Neuronal stem cell (in vitro differentiated cells): ENCODE results near the gene TNS3.

Source experiments
- DNase-seq: peaks from one replicate; pipeline ENCODE4 v3.0.0-alpha.2; 2013; ENCODE audit warnings: low spot score
- H2AFZ ChIP-seq: one replicate; pipeline ENCODE4 v1.6.1; 2013; ENCODE audit warnings: mild to moderate bottlenecking, low read length, inconsistent platforms
- H2AK5ac ChIP-seq: 2 replicates; pipeline ENCODE4 v1.6.1; 2013; ENCODE audit warnings: low read depth, mild to moderate bottlenecking, inconsistent platforms, low read length, moderate library complexity, mixed read lengths
- H2BK120ac ChIP-seq: 2 replicates; pipeline ENCODE4 v1.6.1; 2013; ENCODE audit warnings: low read depth, mild to moderate bottlenecking, inconsistent platforms, low read length, moderate library complexity, mixed read lengths
- H2BK12ac ChIP-seq: one replicate; pipeline ENCODE4 v1.6.1; 2013; ENCODE audit warnings: low read length, inconsistent platforms
- H2BK15ac ChIP-seq: 2 replicates; pipeline ENCODE4 v1.6.1; 2013; ENCODE audit warnings: mild to moderate bottlenecking, low read length, inconsistent platforms, mixed read lengths
- H2BK5ac ChIP-seq: one replicate; pipeline ENCODE4 v1.6.1; 2013; ENCODE audit warnings: inconsistent platforms, mild to moderate bottlenecking, low read length, moderate library complexity
- H3K14ac ChIP-seq: one replicate; pipeline ENCODE4 v1.6.1; 2013; ENCODE audit warnings: low read length, inconsistent platforms
- H3K18ac ChIP-seq: 2 replicates; pipeline ENCODE4 v1.6.1; 2013; ENCODE audit warnings: low read length, inconsistent platforms
- H3K23ac ChIP-seq: 2 replicates; pipeline ENCODE4 v1.6.1; 2013; ENCODE audit warnings: low read depth, mild to moderate bottlenecking, mixed read lengths, low read length, inconsistent platforms; ENCODE audit not compliant: poor library complexity
- H3K27ac ChIP-seq: replicated peaks from 3 replicates; pipeline ENCODE4 v1.5.1; 2013; ENCODE audit warnings: low read length, inconsistent platforms
- H3K27me3 ChIP-seq, 3 experiments: 2 replicates each; pipeline ENCODE4 v1.6.1; 2013; ENCODE audit warnings: low read length in 3 of 3, mild to moderate bottlenecking in 2 of 3, inconsistent platforms in 1 of 3, low read depth in 1 of 3, mixed read lengths in 1 of 3, moderate library complexity in 1 of 3; ENCODE audit not compliant: control insufficient read depth in 3 of 3, insufficient read depth in 3 of 3
- H3K36me3 ChIP-seq, 2 donors: replicated peaks in 1 of 2; 2 replicates each; pipeline ENCODE4 v1.6.1; 2013; ENCODE audit warnings: low read length in 2 of 2; ENCODE audit not compliant: control insufficient read depth in 2 of 2, insufficient read depth in 2 of 2
- H3K4ac ChIP-seq: 2 replicates; pipeline ENCODE4 v1.6.1; 2013; ENCODE audit warnings: inconsistent platforms, mild to moderate bottlenecking, low read length, moderate library complexity
- H3K4me1 ChIP-seq, 2 donors: 1 replicate in 1 of 2; 2 replicates in 1 of 2; pipeline ENCODE4 v1.6.1; 2013; ENCODE audit warnings: low read length in 2 of 2, low read depth in 1 of 2; ENCODE audit not compliant: control insufficient read depth in 2 of 2, insufficient read depth in 1 of 2
- H3K4me2 ChIP-seq: one replicate; pipeline ENCODE4 v1.6.1; 2013; ENCODE audit warnings: mild to moderate bottlenecking, low read length, inconsistent platforms; ENCODE audit not compliant: insufficient read depth, poor library complexity, severe bottlenecking
- H3K4me3 ChIP-seq, 2 donors: 2 replicates each; pipeline ENCODE4 v1.5.1; 2013; ENCODE audit warnings: low read length in 2 of 2, mild to moderate bottlenecking in 2 of 2, inconsistent platforms in 1 of 2, moderate library complexity in 1 of 2
- H3K79me1 ChIP-seq: one replicate; pipeline ENCODE4 v1.6.1; 2013; ENCODE audit warnings: low read depth, mild to moderate bottlenecking, inconsistent platforms, low read length, moderate library complexity
- H3K9ac ChIP-seq: one replicate; pipeline ENCODE4 v1.6.1; 2013; ENCODE audit warnings: mild to moderate bottlenecking, low read depth, low read length, inconsistent platforms; ENCODE audit not compliant: poor library complexity
- H3K9me3 ChIP-seq, 2 donors: replicated peaks in 1 of 2; 2 replicates each; pipeline versions ENCODE3 to v1.6.1; 2013; ENCODE audit warnings: low read length in 2 of 2, mild to moderate bottlenecking in 2 of 2, inconsistent platforms in 1 of 2, low read depth in 1 of 2, mixed read lengths in 1 of 2, moderate library complexity in 1 of 2; ENCODE audit not compliant: control insufficient read depth in 2 of 2, insufficient read depth in 1 of 2
- H4K8ac ChIP-seq: one replicate; pipeline ENCODE4 v1.6.1; 2013; ENCODE audit warnings: low read depth, mild to moderate bottlenecking, inconsistent platforms, low read length, moderate library complexity
- H4K91ac ChIP-seq: one replicate; pipeline ENCODE4 v1.6.1; 2013; ENCODE audit warnings: low read length, low read depth, mild to moderate bottlenecking, inconsistent platforms; ENCODE audit not compliant: poor library complexity
- WGBS, 2 donors: extraction: QIAGEN DNeasy Blood & Tissue Kit; methylation state at CpG; one replicate each; pipeline ENCODE4 v1.1.7; 2013; ENCODE audit warnings: missing lambda C conversion rate in 2 of 2, mixed read lengths in 1 of 2; ENCODE audit not compliant: insufficient read length in 2 of 2, insufficient replicate concordance in 1 of 2; ENCODE audit errors: extremely low coverage in 2 of 2; 5-methylcytosine and 5-hydroxymethylcytosine counted together

The TNS3 gene

DNA sequence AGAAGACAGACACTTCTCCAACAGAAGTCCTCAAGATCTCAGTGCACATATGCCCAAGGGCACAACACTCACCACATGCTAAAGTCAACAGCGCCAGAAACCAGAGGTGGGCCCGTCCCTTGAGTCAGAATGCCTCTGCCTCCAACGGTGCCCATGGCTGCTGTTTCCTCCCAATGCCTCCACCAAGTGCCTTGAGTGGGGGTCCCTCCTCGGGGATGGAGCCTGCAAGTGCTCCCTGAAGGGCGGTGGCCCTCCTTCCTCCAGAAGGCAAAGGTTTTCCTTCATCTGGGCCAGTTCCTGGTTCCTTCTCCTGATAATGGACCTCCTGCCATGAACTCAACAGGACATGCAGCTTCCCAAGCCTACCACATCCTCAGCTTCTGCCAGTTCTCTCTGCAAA, 58.5 kb downstream of the TNS3 start:
- Histone ChIP-seq H3K9ac (no peak overlapping the region), H2AK5ac (no peak overlapping the region), H3K4me3 (no peak overlapping the region), H3K4me1 (peaks cover 2 to 8% of the 10 kb centered on the region in 2 donors), H2BK5ac (no peak overlapping the region), H4K91ac (no peak overlapping the region), H3K9me3 (peaks cover 0 to 6% of the 10 kb centered on the region in 2 donors), H3K79me1 (peaks cover 11% of the 10 kb centered on the region), H3K27ac (no peak overlapping the region), H3K4me2 (no peak overlapping the region), H3K18ac (no peak overlapping the region), H3K27me3 (no peaks in the 10 kb centered on the region), H3K23ac (no peak overlapping the region), H2AFZ (no peak overlapping the region), H3K4ac (no peak overlapping the region), H4K8ac (no peak overlapping the region), H3K36me3 (peaks cover 0 to 39% of the 10 kb centered on the region in 2 donors), H2BK12ac (no peak overlapping the region), H2BK120ac (no peak overlapping the region), H3K14ac (no peak overlapping the region), H2BK15ac (no peak overlapping the region)
- WGBS, 2 donors, result no CpG with 5 or more reads among the region's 5 CpGs
- no peak for DNase-seq

- no peak overlapping the region for H2BK120ac ChIP-seq
- no peaks in the 10 kb centered on the region for H3K27me3 ChIP-seq
- no peak overlapping the region for H3K4me3 ChIP-seq
- H3K27ac ChIP-seq, result no peak overlapping the region
- no peak overlapping the region for H4K91ac ChIP-seq
- peaks cover 11% of the 10 kb centered on the region for H3K79me1 ChIP-seq
- peaks cover 0 to 30% of the 10 kb centered on the region in 2 donors for H3K36me3 ChIP-seq
- no peak overlapping the region for H2AFZ ChIP-seq
- H3K18ac ChIP-seq, result no peak overlapping the region
- no peak overlapping the region for H4K8ac ChIP-seq
- H3K23ac ChIP-seq, result no peak overlapping the region
- H2AK5ac ChIP-seq, result peak overlapping the region; percentile 8
- no peak for DNase-seq
- H3K9ac ChIP-seq, result no peak overlapping the region
- WGBS, 2 donors, result no CpG with 5 or more reads among the region's 14 CpGs
- H2BK12ac ChIP-seq, result no peak overlapping the region
- peaks cover 2 to 8% of the 10 kb centered on the region in 2 donors for H3K4me1 ChIP-seq
- H2BK5ac ChIP-seq, result no peak overlapping the region
- peaks cover 0 to 4% of the 10 kb centered on the region in 2 donors for H3K9me3 ChIP-seq
- no peak overlapping the region for H2BK15ac ChIP-seq
- no peak overlapping the region for H3K4ac ChIP-seq
- H3K14ac ChIP-seq, result no peak overlapping the region
- no peak overlapping the region for H3K4me2 ChIP-seq
Observed at GRCh38 chr7:47521816-47522561, 59.9 kb downstream of the TNS3 start.

GRCh38 chr7:47521011-47521795, 60.7 kb downstream of the TNS3 start:
- peaks cover 0 to 4% of the 10 kb centered on the region in 2 donors for H3K9me3 ChIP-seq
- WGBS, 2 donors, result no CpG with 5 or more reads among the region's 13 CpGs
- no peak overlapping the region for H4K91ac ChIP-seq
- no peak overlapping the region for H2BK12ac ChIP-seq
- H2AK5ac ChIP-seq, result peak overlapping the region; percentile 34
- no peak overlapping the region for H2BK15ac ChIP-seq
- no peak overlapping the region for H2AFZ ChIP-seq
- H3K27ac ChIP-seq, result no peak overlapping the region
- H4K8ac ChIP-seq, result peak overlapping the region; percentile 26
- H3K4ac ChIP-seq, result no peak overlapping the region
- no peak overlapping the region for H2BK120ac ChIP-seq
- H3K4me2 ChIP-seq, result no peak overlapping the region
- H2BK5ac ChIP-seq, result no peak overlapping the region
- peaks cover 11% of the 10 kb centered on the region for H3K79me1 ChIP-seq
- no peaks in the 10 kb centered on the region for H3K27me3 ChIP-seq
- peak overlapping the region; percentile 57 for H3K18ac ChIP-seq
- H3K23ac ChIP-seq, result peak overlapping the region; percentile 56
- no peak for DNase-seq
- peak overlapping the region; percentile 3 for H3K14ac ChIP-seq
- peaks cover 0 to 29% of the 10 kb centered on the region in 2 donors for H3K36me3 ChIP-seq
- no peak overlapping the region for H3K4me3 ChIP-seq
- H3K4me1 ChIP-seq, result peaks cover 1 to 8% of the 10 kb centered on the region in 2 donors
- H3K9ac ChIP-seq, result peak overlapping the region; percentile 39

GRCh38 chr7:47520406-47520805, 61.5 kb downstream of the TNS3 start:
- Histone ChIP-seq H4K8ac (no peak overlapping the region), H2BK15ac (no peak overlapping the region), H3K9ac (no peak overlapping the region), H3K14ac (no peak overlapping the region), H3K4me2 (no peak overlapping the region), H3K4ac (no peak overlapping the region), H2AK5ac (no peak overlapping the region), H3K4me1 (peaks cover 0 to 7% of the 10 kb centered on the region in 2 donors), H2BK5ac (no peak overlapping the region), H2BK120ac (no peak overlapping the region), H3K4me3 (no peak overlapping the region), H2AFZ (no peak overlapping the region), H4K91ac (no peak overlapping the region), H3K27ac (no peak overlapping the region), H3K27me3 (no peaks in the 10 kb centered on the region), H3K9me3 (peaks cover 0 to 5% of the 10 kb centered on the region in 2 donors), H3K79me1 (peaks cover 16% of the 10 kb centered on the region), H3K36me3 (peaks cover 0 to 28% of the 10 kb centered on the region in 2 donors), H2BK12ac (no peak overlapping the region), H3K23ac (no peak overlapping the region), H3K18ac (no peak overlapping the region)
- WGBS, 2 donors, result no CpG with 5 or more reads among the region's 8 CpGs
- no peak for DNase-seq
